ENCODE measurements around the gene NPAS3. TPM values are rescaled to one million over a fixed set of nuclear protein-coding genes. Genes with fewer than 3 reads are reported as not detected.

Gene NPAS3
- total RNA-seq, 1 donor from 2014 or later: 1.6 TPM

DNA sequence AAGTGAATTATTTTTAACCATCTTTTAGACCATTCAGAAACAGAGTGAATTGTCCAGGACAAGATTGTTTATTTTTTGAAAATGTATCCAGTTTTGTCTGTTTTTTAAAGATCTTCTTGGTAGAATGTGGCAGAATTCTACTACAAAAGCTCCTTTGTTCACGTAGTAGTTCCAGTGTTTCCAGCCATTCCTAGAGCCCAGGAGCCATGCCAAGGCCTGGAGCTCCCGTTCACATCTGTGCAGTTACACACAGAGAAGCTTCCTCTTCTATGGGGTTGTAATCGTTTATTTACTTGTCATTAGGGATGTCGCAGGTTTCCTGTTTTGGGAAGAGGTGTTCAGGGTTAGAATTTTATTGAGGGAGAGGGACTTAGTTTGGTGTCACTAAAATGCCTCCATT lies 409.8 kb downstream of the NPAS3 start:
- Mint-ChIP-seq H3K27me3 (ENCODE audit: unreplicated experiment) (peaks cover 2% of the 10 kb centered on the region), H3K36me3 (ENCODE audit: low read depth, unreplicated experiment) (no peaks in the 10 kb centered on the region), H3K4me1 (ENCODE audit: unreplicated experiment) (no peaks in the 10 kb centered on the region), H3K9me3 (ENCODE audit: unreplicated experiment) (no peaks in the 10 kb centered on the region), H3K4me3 (ENCODE audit: unreplicated experiment) (no peak overlapping the region), H3K27ac (ENCODE audit: unreplicated experiment) (no peak overlapping the region)
- TF ChIP-seq, protein P1, sequence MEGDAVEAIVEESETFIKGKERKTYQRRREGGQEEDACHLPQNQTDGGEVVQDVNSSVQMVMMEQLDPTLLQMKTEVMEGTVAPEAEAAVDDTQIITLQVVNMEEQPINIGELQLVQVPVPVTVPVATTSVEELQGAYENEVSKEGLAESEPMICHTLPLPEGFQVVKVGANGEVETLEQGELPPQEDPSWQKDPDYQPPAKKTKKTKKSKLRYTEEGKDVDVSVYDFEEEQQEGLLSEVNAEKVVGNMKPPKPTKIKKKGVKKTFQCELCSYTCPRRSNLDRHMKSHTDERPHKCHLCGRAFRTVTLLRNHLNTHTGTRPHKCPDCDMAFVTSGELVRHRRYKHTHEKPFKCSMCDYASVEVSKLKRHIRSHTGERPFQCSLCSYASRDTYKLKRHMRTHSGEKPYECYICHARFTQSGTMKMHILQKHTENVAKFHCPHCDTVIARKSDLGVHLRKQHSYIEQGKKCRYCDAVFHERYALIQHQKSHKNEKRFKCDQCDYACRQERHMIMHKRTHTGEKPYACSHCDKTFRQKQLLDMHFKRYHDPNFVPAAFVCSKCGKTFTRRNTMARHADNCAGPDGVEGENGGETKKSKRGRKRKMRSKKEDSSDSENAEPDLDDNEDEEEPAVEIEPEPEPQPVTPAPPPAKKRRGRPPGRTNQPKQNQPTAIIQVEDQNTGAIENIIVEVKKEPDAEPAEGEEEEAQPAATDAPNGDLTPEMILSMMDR (IDR thresholded peaks at IDR 0.05; ENCODE audit: unreplicated experiment): no peak
- no peak for DNase-seq (ENCODE audit: low spot score)

- Mint-ChIP-seq H3K36me3 (ENCODE audit: low read depth, unreplicated experiment) (no peaks in the 10 kb centered on the region), H3K9me3 (ENCODE audit: unreplicated experiment) (no peaks in the 10 kb centered on the region), H3K4me1 (ENCODE audit: unreplicated experiment) (no peaks in the 10 kb centered on the region), H3K27me3 (ENCODE audit: unreplicated experiment) (peaks cover 2% of the 10 kb centered on the region), H3K27ac (ENCODE audit: unreplicated experiment) (no peak overlapping the region), H3K4me3 (ENCODE audit: unreplicated experiment) (no peak overlapping the region)
- no peak for DNase-seq (ENCODE audit: low spot score)
- TF ChIP-seq, protein P1 (IDR thresholded peaks at IDR 0.05; ENCODE audit: unreplicated experiment): no peak
These were observed 411.2 kb downstream of the NPAS3 start for GRCh38 chr14:33349871-33350270.

GRCh38 chr14:33350366-33350990 lies 411.8 kb downstream of the NPAS3 start:
- Mint-ChIP-seq H3K4me3 (ENCODE audit: unreplicated experiment) (no peak overlapping the region), H3K9me3 (ENCODE audit: unreplicated experiment) (no peaks in the 10 kb centered on the region), H3K4me1 (ENCODE audit: unreplicated experiment) (no peaks in the 10 kb centered on the region), H3K36me3 (ENCODE audit: low read depth, unreplicated experiment) (no peaks in the 10 kb centered on the region), H3K27me3 (ENCODE audit: unreplicated experiment) (peaks cover 2% of the 10 kb centered on the region), H3K27ac (ENCODE audit: unreplicated experiment) (no peak overlapping the region)
- TF ChIP-seq, protein P1 (IDR thresholded peaks at IDR 0.05; ENCODE audit: unreplicated experiment): no peak
- no peak for DNase-seq (ENCODE audit: low spot score)

GRCh38 chr14:33352821-33353220 lies 414.1 kb downstream of the NPAS3 start:
- Mint-ChIP-seq H3K27me3 (ENCODE audit: unreplicated experiment) (peaks cover 3% of the 10 kb centered on the region), H3K9me3 (ENCODE audit: unreplicated experiment) (no peaks in the 10 kb centered on the region), H3K27ac (ENCODE audit: unreplicated experiment) (no peak overlapping the region), H3K4me3 (ENCODE audit: unreplicated experiment) (no peak overlapping the region), H3K4me1 (ENCODE audit: unreplicated experiment) (peaks cover 2% of the 10 kb centered on the region), H3K36me3 (ENCODE audit: low read depth, unreplicated experiment) (no peaks in the 10 kb centered on the region)
- TF ChIP-seq, protein P1 (IDR thresholded peaks at IDR 0.05; ENCODE audit: unreplicated experiment): no peak
- DNase-seq (ENCODE audit: low spot score): no peak

GRCh38 chr14:33356181-33356580 lies 417.5 kb downstream of the NPAS3 start:
- Mint-ChIP-seq H3K9me3 (ENCODE audit: unreplicated experiment) (no peaks in the 10 kb centered on the region), H3K27ac (ENCODE audit: unreplicated experiment) (no peak overlapping the region), H3K36me3 (ENCODE audit: low read depth, unreplicated experiment) (no peaks in the 10 kb centered on the region), H3K4me1 (ENCODE audit: unreplicated experiment) (peaks cover 2% of the 10 kb centered on the region), H3K27me3 (ENCODE audit: unreplicated experiment) (peaks cover 1% of the 10 kb centered on the region), H3K4me3 (ENCODE audit: unreplicated experiment) (no peak overlapping the region)
- TF ChIP-seq, protein P1 (IDR thresholded peaks at IDR 0.05; ENCODE audit: unreplicated experiment): no peak
- no peak for DNase-seq (ENCODE audit: low spot score)
